Spleen (tissue), 7 donors: ENCODE data around the gene TSPAN10.

Experiments used
- CTCF ChIP-seq, 11 experiments: fragments of 200-600 bp in 7 of 11; fragments of 450-650 bp in 4 of 11; sonication (generic) in 4 of 11; IDR thresholded peaks in 8 of 11; conservative IDR thresholded peaks in 3 of 11; 1 replicate in 7 of 11; 2 replicates in 4 of 11; pipeline versions ENCODE4 v1.4.0 to v1.8.0; 2016 to 2021; ENCODE audit warnings: antibody characterized with exemption in 11 of 11, inconsistent platforms in 4 of 11, mild to moderate bottlenecking in 1 of 11
- POLR2A ChIP-seq, 3 donors: fragments of 450-650 bp; IDR thresholded peaks; one replicate each; pipeline ENCODE4 v1.5.1; 2017; ENCODE audit warnings: antibody characterized with exemption in 3 of 3, mild to moderate bottlenecking in 1 of 3
- donor health status: DM: no; HTN: no; CAD: no; lungs with moderate emphysema.
- donor health status: DM: no; HTN: no; CAD: no.
- donor health status: DM: no; HTN: no; CAD: no.

- no peak for TF ChIP-seq CTCF (IDR thresholded peaks at IDR 0.05 in 8 of 11, conservative IDR thresholded peaks at IDR 0.05 in 3 of 11)
- no peak for TF ChIP-seq POLR2A (IDR thresholded peaks at IDR 0.05)
These were observed 60.5 kb downstream of the TSPAN10 start for GRCh38 chr17:81697261-81698044.
